ENCODE measurements around the gene TADA3. TPM values are rescaled to one million over a fixed set of nuclear protein-coding genes. Genes with fewer than 3 reads are reported as not detected.
A peak's percentile ranks its signal among the peaks of the same experiment; 100 is the strongest.

TADA3 gene
- total RNA-seq, 1 donor from 2014 or later = 25.4 TPM

DNA sequence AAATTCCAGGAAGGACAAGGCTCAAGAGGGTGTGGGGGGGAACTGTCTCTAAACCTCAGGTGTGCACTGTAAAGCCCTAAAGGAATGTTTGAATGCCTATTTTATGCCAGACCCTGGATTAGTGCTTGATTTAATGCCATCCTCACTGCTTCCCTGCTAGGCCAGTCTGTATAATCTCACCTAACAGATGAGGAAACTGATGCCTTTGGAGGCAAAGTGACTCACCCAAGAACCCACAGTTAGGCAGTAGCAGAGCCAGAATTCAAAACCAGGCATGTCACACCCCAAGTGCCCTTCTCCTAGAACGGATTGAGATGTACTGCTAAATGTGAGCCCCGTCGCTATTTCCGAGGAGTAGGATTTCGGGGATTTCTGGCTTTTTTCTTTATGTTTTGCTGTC is 30.4 kb downstream of the TADA3 start:
- no peak for DNase-seq (ENCODE audit: low read depth in 2 of 2)

DNA sequence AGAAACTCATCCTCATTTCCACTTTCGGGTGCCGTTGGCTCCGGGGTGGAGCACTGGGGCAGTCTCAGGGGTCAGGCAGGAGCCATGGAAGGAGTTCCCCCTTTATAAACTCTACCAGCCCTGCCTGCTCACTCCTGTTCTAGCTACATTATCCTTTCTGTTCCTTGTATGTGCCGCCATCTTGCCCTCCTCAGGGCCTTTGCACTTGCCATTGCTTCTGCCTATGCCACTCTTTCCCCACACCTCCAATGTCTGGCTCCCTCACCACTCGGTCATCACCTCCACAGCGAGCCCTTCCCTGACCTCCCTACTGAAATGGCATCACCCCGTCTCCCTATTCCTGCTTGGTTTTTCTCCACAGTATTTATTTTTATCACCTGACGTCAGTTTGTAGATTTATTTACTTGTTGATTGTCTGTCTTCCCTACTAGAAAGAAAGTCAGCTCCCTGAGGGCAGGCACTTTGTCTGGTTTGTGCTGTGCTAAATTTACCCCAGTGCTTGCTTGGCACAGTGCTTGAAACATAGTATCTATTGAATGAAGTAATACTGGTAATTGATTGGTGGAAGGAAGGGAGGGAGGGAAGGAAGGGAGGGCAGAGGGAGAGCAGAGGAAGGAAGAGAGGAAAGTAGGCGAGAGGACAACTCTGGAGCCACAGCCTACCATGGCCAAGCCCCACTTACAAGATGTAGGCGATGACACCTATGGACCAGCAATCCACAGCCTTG is 31.3 kb downstream of the TADA3 start:
- DNase-seq (ENCODE audit: low read depth in 2 of 2) = no peak

DNA sequence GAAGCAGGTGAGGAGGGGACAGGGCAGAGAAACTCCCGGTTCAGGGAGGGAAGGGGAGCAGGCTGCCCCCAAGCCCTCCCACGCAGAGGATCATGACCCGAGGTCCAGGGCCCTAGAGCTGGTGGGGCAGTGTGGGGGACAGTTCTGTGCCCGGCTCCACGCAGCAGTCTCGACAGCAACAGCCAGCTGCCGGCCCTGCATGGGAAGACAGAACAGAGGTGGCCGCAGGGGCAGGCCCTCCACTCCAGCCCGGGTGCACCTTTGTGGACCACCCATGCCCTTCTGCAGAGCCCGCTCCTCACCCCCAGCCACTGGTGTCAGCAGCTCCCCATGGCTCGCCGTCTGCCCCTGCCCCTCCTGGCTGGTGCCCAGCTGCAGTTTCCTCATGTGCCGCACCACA is 34.8 kb downstream of the TADA3 start:
- no peak for DNase-seq (ENCODE audit: low read depth in 2 of 2)

DNA sequence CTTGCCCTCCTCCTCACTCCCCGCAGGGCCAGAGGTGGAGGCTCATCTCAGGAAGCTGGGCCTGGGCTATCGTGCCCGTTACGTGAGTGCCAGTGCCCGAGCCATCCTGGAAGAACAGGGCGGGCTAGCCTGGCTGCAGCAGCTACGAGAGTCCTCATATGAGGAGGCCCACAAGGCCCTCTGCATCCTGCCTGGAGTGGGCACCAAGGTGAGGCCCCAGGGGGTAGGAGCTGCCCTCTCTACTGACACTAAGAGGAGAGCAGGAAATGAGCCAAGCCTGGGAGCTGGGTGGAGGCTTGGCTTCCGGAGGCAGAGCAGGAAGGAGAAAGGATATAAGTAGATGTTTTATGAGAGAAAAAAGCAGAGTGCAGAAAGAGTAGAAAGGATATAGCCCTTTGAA is 37.6 kb downstream of the TADA3 start:
- DNase-seq (ENCODE audit: low read depth in 2 of 2) = peak in 1 of 2 donors; percentile 50

DNA sequence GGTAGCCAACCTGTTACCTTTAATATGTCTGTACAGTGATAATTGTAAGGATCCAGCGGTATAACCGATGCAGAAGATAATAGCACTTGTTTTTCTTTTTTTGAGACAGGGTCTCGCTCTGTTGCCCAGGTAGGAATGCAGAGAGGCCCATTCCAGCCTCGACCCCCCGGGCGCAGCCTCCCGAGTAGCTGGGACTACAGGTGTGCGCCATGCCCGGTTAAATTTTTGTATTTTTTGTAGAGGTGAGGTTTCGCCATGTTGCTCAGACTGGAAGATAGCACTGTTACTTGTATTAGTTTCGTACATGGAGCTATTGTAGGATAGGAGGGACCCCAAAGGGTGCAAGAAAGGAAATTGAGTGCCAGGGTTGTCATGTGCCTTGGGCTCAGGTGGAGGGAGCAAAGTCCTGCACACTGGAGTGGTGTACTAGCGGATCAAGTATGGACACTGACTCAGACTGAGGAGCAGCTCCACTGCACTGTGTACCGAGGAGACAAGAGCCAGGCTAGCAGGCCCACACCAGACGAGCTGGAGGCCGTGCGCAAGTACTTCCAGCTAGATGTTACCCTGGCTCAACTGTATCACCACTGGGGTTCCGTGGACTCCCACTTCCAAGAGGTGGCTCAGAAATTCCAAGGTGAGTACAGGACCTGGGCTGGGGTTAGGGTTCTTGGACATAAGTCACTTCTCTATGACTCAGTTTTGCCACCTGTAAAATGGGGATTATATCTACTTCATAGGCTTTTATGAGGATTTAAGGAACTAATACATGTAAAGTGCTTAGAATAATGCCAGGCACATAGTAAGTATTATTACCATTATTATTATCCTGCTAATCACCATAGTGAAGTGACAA is 41.5 kb downstream of the TADA3 start:
- peak in 1 of 2 donors; percentile 39 for DNase-seq (ENCODE audit: low read depth in 2 of 2)

DNA sequence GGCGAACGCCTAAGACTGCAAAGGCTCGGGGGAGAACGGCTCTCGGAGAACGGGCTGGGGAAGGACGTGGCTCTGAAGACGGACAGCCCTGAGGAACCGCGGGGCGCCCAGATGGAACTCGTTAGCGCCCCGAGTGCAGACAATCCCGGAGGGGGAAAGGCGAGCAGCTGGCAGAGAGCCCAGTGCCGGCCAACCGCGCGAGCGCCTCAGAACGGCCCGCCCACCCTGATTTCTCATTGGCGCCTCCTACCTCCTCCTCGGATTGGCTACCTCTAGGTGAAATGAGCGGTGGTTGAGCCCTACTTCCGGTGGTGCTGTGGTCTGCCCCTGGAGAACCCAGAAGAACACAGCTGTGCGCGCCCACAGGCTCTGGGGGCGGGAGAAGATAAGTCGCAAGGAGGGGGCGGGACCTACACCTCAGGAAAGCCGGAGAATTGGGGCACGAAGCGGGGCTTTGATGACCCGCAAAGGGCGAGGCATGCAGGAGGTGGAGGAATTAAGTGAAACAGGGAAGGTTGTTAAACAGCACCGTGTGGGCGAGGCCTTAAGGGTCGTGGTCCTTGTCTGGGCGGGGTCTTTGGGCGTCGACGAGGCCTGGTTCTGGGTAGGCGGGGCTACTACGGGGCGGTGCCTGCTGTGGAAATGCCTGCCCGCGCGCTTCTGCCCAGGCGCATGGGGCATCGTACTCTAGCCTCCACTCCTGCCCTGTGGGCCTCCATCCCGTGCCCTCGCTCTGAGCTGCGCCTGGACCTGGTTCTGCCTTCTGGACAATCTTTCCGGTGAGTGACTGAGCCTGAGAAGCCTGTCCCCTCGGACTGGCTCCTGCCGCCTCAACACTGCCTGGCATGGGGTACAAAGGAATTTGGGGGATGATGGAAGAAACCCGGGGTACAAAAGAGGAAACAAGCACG is 42.4 kb downstream of the TADA3 start, which contains the start of gene OGG1:
Gene OGG1, plus strand, starts transcription at position 308 of the 911 bp plus-strand sequence. Its CDS starts 335 bp downstream, at position 643.
- DNase-seq (ENCODE audit: low read depth in 2 of 2) = peak; percentile 94 to 98

DNA sequence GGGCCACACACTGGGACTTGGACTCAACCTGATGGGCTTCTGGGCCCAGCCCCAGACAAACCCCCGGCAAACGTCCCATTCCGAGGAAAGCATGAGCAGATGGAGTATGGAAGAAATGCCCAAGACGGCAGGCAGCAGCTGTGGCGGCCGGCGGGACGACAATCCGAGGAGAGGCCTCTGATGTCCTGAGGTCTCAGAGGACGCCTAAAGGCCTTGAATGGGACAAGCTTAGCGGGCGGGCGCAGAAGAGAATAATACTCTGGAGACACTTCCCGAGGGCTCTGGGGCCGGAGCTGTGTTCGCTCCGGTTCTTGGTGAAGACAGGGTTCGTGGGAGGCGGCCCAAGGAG is 43.0 kb downstream of the TADA3 start:
- no peak for DNase-seq (ENCODE audit: low read depth in 2 of 2)

DNA sequence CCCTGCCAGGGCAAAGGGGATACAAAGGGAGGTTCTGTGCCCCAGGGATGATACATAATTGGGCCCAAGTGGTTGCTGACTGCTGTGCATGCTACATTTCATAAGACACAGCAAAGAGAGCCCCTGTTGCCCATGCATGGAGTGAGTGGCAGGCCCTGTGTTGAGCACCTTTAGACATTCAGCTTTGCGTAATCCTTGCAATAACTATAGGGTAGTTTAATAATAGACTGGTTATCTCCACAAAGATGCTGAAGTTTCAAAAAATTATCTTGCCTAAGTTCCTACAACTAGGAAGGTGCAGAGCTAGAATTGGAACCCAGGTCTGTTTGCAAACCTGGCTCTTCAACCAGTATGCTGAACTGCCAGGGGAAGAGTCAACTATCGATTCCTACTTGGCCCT is 44.2 kb downstream of the TADA3 start:
- no peak for DNase-seq (ENCODE audit: low read depth in 2 of 2)

DNA sequence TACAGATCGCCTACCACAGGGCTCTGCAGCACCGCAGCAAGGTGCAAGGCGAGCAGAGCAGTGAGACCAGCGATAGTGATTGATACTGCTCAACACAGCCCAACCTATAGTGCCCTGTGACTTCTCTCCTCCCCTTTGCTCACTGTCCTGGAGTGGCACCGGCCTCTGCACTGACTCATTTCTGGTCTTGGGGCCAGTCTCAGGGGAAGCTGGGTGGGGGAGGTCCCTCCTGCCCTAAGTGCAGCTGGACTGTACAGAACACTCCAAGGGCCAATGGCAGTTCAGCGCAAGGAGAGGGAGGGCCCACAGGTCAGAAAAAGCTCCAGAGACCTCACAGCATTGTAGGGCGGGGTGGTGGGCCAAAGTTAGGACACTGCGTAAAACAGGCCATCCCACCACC is 45.0 kb downstream of the TADA3 start:
- DNase-seq (ENCODE audit: low read depth in 2 of 2) = peak in 1 of 2 donors; percentile 72

DNA sequence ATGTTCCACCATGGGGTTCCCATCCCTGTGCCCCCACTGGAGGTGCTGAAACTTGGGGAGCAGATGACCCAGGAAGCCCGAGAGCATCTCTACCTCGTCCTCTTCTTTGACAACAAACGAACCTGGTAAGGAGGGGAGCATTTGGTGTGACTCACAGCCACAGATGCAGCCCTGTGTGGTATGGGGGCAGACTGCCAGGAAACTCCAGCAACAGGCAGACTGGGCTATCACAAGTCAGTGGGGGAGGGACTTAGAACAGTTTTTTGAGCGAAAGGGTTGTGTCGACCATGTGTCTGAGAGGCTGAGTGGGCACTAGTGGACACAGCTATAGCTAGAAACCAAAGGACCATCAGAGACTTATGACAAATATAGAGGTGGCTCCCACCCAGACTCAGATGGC is 45.9 kb downstream of the TADA3 start:
- peak; percentile 48 to 70 for DNase-seq (ENCODE audit: low read depth in 2 of 2)

DNA sequence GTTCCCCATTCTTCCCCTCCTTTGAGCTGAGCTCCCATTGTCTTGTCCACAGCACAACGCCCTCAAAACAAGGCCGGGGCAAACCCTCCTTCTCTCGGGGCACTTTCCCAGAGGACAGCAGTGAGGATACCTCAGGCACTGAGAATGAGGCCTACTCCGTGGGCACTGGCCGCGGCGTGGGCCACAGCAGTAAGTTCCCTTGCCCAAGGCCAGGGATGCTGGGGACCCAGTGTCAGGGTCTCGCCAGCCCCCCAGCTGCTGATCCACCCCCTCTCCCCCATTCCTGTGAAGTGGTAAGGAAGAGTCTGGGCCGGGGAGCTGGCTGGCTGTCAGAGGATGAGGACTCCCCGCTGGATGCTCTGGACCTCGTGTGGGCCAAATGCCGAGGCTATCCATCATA is 46.8 kb downstream of the TADA3 start:
- no peak for DNase-seq (ENCODE audit: low read depth in 2 of 2)

DNA sequence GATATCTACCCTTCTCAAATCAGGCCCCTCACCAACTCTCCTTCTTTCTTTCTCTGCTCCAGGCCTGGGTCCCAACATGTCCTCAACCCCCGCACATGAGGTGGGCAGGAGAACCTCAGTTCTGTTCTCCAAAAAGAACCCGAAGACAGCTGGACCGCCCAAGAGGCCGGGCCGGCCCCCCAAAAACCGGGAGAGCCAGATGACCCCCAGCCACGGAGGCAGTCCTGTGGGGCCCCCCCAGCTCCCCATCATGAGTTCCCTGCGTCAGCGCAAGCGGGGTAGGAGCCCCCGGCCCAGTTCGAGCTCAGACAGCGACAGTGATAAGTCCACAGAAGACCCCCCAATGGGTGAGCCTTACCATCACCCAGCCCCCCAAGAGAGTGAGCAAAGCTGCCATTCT is 48.1 kb downstream of the TADA3 start:
- no peak for DNase-seq (ENCODE audit: low read depth in 2 of 2)

DNA sequence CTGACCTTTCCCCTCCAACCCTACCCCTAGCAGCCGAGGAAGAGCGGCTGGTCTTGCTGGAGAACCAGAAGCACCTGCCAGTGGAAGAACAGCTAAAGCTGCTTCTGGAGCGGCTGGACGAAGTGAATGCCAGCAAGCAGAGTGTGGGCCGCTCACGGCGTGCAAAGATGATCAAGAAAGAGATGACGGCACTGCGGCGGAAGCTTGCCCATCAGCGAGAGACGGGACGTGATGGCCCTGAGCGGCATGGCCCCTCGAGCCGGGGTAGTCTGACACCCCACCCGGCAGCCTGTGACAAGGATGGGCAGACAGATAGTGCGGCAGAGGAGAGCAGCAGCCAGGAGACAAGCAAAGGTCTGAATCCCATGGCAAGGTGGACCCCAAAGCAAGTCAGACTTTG is 48.7 kb downstream of the TADA3 start:
- no peak for DNase-seq (ENCODE audit: low read depth in 2 of 2)

DNA sequence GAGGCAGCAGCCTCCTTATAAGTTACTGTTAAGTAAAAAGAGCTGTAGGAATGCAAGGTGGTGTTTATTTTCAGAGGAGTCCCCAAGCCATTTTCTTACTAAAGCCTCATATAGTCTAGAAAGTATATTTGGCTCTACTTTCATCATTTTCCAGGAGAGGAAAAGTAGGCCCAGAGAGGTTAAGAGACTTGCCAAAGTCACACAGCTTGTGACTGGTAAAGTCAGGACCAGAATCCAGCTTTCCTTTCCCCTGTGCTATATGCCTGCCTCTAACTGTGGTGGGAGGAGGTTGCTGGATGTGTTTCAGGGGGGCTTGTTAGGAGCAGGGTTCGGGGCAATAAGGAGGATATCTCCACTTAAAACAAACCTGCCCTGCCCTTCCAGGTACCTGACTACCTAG is 49.7 kb downstream of the TADA3 start:
- no peak for DNase-seq (ENCODE audit: low read depth in 2 of 2)

DNA sequence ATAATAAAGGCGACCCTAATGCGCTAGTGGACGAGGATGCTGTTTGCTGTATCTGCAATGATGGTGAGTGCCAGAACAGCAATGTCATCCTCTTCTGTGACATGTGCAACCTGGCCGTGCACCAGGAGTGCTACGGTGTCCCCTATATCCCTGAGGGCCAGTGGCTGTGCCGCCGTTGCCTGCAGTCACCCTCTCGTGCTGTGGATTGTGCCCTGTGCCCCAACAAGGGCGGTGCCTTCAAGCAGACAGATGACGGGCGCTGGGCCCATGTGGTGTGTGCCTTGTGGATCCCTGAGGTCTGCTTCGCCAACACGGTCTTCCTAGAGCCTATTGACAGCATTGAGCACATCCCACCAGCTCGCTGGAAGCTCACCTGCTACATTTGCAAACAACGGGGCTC is 53.1 kb downstream of the TADA3 start:
- DNase-seq (ENCODE audit: low read depth in 2 of 2) = no peak

DNA sequence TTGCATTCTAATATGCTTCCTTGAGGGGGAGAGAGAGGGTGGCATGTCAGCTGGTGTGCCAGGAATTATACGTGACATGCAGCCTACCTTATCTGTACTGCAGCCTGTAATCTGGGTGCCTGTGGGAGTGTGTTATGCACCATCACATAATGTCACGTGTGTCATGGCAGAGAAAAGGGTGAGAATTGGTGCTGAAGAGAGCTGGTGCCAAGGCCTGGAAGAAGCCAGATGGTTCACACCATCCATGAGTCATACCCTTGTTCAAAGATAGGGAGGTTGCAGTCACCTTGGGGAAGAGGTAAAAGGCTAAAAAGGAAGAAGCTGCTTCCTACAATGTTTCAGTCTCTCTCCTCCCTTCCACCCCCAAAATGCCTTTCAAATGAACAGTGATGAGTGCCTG is 55.4 kb downstream of the TADA3 start:
- no peak for DNase-seq (ENCODE audit: low read depth in 2 of 2)

DNA sequence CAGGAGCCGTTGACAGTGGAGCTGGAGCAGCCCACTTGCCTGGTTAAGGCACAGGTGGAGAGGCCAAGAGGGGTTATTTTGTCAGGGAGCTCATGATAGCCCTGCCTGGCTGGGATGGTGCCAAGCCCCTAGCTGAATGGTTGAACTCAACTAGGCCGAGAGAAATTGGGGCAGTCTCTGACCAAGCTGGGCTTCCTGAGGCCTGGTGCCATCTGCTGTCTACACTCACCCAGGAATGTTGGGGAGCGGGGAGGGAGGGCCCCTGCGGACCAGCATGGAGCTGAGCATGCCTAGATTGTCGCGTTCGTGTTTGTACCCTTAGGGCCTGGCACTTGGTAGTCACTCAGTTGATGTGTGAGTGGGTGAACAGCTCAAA is 59.5 kb downstream of the TADA3 start:
- DNase-seq (ENCODE audit: low read depth in 2 of 2) = peak; percentile 17 to 23

DNA sequence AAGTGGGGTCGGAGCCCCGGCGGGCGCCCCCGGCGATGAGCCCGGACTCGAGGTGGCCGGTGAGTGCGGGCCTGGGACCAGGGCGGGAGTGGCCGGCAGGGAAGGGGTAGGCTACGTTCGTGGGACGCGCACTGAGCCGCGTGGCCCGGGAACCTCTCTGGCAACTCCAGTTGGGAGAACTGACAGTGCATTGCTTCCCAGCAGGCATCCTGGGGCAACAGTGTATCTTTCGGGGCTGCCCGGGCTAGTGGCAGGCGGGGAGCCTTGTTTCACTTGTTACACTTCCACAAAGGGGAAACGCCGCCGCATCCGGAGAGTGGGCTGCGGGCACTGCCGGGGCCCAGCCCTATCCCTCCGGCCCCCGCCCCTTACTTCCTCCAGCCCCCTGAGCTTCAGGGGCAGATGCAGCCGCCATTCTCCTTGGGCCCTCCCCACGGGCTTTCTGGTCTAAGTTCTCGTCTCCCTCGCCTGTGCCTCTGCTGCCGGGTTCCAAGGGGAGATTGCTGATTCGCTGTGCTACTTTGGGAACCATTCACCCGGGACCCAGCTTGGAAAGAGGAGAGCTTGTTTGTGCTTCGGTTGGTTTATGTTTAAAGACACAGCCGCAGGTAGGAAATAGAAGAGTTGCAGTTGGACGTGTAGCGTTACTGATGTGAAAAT is 60.1 kb downstream of the TADA3 start:
- peak; percentile 30 to 46 for DNase-seq (ENCODE audit: low read depth in 2 of 2)

DNA sequence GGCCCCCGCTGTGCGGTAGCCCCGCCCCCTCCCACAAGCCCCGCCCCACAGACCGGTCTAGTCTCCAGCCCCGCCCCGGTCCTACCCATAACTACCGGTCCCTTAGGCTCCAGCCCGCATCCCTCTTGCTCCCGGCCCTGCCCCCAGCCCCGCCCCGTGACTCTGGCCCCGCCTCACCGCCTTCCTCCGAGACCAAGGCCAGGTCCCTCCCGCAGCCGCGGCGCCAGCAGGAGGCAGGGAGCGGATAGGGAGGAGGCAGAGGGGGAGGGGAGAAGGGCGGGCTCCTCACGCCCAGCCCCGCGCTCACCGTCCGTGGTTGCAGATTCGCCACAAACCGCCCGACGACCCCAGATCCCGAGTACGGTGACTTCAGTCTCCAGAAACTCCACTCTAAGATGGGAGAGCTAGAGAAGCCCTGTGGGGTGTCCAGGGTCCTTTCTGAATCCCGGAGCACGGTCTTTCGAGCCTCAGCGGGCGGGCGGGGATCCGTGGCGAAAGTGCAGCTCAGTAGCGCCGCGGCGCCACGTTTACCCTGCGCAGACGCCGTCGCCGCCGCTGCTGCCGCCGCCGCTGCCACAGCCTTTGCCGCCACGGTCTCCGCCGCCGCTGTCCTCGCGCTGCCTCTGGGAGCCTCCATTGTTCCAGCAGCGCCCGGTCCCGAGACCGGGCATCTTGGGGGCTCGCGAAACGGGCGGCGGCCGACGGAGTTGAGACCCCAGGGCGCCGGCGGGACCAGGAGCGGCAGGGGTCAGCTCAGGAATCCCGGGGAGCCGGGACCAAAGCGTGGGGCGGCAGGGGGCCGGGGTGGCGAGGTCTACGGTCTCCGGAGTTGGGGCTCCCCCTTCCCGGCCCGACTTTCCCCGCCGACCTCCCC is 60.8 kb downstream of the TADA3 start, which contains the start of gene BRPF1:
Gene BRPF1, plus strand, starts transcription at position 530 of the 874 bp plus-strand sequence. CDS start 2,406 bp downstream, outside the sequence.
- DNase-seq (ENCODE audit: low read depth in 2 of 2) = peak; percentile 100

DNA sequence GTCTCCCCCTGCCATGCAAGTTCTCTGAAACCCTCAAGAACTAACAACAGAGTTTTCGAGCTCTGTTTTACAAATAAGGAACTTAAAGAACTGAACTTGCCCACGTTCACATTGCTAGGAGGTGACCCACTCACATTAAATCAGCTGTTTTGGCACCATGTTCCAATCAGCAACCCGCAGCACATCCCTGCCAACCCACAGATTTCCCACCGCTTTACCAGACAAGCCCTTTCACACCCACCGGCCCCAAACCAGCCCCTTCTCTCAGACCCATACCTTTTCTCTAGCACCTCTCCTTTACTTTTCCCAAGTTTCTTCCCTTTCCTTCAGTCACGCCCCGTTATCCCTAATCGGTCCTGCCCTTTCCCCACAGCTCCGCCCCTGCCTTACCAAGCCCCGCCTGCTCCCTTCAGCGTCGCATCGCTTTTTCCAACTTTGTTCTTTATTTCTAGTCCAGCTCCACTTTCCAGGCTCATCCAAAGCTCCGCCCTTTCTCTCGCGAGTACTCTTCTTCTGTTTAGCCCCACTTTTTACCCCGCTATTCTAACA is 61.5 kb downstream of the TADA3 start:
- DNase-seq (ENCODE audit: low read depth in 2 of 2) = no peak
